HT1080 (cell line): ENCODE results near the gene CEP250. TPM values are rescaled to one million over a fixed set of nuclear protein-coding genes. Genes with fewer than 3 reads are reported as not detected.
A peak's percentile ranks its signal among the peaks of the same experiment; 100 is the strongest.
"Not testable (repeated sequence)": the region's sequence is repeated elsewhere in the genome, so short reads cannot be mapped to it uniquely, and the experiment has no call there.

ENCODE experiments used
- DNase-seq: peaks from one replicate; pipeline ENCODE4 v3.0.0-alpha.2; 2015; ENCODE audit warnings: low read depth
- total RNA-seq: library from RNA; depleted of rRNA; stranded (reverse); fragments of >200 nt; shearing (Covaris generic); gene quantifications from 2 replicates; pipeline ENCODE4 v1.2.3, GENCODE V29; 2014

CEP250 gene
- total RNA-seq, 1 experiment from 2014 or later = 51.7 TPM

GRCh38 chr20:35496481-35496880 lies 41.1 kb downstream of the CEP250 start:
- no peak for DNase-seq

- DNase-seq = no peak
Observed at GRCh38 chr20:35497320-35497719, 41.9 kb downstream of the CEP250 start.

- DNase-seq = no peak
Observed at GRCh38 chr20:35497780-35498189, 42.4 kb downstream of the CEP250 start.

DNA sequence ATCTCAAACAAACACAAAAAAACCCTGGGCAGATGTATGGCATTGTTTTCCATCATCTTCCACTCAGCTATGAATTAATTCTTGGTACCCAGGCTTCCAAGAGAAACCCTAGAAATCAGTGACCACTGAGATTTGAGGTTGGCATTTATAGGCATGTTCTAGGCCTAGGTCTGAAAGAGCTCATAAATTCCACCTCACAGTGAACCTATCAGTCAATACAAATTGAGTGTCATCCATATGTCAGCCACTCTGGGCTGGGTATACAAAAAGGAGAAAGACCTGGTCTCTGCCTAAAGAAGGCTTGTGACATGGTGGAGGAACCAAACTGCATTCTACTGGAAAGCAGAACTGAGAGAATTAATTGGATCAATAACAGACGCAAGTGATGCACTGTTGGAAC lies 43.9 kb downstream of the CEP250 start:
- no peak for DNase-seq

GRCh38 chr20:35502352-35502751 lies 47.0 kb downstream of the CEP250 start:
- DNase-seq = no peak

DNA sequence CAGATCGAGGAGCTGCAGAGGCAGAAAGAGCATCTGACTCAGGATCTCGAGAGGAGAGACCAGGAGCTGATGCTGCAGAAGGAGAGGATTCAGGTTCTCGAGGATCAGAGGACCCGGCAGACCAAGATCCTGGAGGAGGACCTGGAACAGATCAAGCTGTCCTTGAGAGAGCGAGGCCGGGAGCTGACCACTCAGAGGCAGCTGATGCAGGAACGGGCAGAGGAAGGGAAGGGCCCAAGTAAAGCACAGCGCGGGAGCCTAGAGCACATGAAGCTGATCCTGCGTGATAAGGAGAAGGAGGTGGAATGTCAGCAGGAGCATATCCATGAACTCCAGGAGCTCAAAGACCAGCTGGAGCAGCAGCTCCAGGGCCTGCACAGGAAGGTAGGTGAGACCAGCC lies 47.9 kb downstream of the CEP250 start:
- no peak for DNase-seq

- no peak for DNase-seq
Observed at GRCh38 chr20:35503841-35504561, 48.6 kb downstream of the CEP250 start.

DNA sequence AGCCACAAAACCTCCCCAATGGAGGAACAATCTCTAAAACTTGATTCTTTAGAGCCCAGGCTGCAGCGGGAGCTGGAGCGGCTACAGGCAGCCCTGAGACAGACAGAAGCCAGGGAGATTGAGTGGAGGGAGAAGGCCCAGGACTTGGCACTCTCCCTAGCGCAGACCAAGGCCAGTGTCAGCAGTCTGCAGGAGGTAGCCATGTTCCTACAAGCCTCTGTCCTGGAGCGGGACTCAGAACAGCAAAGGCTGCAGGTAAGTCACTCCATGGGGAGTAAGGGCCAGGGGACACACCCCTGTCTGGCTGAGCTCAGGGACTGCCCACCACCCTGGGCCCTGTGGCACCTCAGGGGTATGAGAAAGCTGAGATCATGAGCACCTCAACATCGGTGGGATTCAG lies 49.4 kb downstream of the CEP250 start:
- DNase-seq = no peak

DNA sequence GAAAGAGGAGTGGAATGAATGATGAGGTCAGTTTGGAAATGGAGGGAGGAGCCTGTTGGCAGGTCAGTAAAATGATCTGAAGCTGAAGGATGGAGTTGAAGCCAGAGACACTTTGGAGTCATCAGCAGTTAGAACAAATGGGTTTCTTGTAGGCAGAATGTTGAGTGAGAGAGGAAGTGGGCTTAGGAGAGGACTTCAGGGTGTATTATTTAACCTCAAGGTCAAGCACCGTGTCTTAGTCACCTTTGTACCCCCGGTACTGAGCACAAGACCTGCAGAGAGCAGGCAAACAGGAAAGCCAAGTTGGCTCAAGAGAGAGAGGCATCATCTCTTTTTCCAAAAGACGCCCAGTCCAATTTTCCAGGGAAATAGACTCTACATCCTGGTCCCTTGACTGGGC lies 50.8 kb downstream of the CEP250 start:
- peak; percentile 23 for DNase-seq

DNA sequence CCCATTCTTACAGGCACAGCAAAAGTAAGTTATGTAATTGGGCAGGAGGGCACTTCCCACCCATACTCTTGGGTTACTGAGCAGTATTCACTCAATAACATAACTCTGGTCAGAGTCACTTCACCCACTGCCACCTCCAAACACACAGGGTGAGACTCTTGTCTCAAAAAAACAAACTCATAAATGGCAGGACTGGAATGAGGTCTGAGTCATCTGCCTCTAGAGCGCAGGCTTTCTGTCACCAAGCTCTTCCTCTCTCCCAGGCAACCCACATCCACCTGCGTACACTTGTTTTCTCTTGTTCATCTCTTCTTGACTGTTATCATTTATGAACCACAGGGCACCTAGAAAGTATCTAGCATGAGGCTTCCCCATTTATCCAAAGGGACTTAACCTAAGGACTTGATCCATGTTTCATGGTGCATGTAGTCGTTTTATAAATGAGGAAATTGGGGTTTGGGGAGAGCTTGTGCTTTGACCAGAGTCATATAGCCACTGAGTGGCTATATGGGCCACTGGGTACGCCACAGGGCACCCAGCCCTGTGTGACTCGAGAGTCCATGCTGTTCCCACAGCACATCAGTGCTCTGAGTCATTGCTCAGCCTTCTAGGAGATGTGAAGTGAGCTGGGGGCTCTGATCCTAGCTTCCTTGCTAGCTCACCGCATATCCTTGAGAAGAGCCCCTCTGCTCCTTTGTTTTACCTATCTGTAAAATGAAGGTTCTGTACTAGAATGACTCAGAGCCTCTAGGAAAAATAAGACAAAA lies 51.7 kb downstream of the CEP250 start:
- DNase-seq = peak; percentile 61

DNA sequence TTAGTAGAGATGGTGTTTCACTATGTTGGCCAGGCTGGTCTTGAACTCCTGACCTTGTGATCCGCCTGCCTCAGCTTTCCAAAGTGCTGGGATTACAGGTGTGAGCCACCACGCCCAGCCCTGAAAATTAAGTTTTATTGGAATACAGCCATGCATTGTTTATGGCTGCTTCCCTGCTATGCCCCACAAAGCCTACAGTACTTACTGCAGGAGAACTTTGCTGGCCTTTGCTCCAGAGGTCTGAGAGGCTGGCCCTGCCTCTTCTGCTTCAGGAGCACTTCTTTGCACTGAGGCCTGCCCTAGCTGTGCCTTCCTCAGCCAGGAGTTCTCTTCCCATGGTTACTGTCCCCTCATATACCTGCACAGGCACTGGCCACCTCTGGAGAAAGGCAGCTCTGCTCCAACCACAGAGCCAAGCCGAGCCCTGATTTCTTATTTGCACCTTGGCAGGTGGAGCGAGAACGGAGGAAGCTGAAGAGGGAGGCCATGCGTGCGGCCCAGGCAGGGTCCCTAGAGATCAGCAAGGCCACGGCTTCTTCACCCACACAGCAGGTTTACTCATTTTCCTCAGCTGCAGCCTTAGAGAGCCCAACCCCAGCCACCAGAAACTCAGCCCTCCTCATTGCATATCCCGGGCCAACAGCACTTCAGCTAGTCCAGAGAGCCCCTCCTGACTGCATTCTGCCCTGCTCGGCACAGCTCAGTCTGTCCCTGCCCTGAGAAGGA lies 53.3 kb downstream of the CEP250 start:
- no peak for DNase-seq

DNA sequence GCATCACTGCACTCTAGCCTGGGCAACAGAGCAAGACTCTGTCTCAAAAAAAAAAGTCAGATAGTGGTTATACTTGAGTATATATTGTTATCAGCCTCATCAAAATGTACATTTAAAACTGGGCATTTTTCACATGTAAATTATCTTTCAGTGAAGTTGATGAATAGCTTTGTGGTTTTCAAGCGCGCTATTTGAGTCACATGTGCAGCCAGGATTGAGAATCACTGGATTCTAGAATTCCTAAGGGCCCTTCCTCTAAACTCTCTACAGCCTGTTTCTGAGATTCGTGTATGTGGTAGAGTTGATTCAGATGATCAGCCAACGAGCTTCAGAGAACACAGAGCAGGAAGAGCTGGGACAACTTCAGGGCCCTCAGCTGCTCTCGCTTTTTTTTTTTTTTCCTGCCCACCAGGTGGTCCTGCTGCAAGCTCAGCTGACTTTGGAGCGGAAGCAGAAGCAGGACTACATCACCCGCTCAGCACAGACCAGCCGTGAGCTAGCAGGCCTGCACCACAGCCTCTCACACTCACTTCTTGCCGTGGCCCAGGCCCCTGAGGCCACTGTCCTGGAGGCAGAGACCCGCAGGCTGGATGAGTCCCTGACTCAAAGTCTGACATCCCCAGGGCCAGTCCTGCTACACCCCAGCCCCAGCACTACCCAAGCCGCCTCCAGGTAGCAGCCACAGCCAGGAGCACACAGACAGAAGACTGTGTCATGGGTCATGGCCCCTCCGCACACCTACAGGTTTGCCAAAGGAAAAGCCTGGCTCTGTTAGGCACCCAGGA lies 55.7 kb downstream of the CEP250 start:
- DNase-seq = no peak

GRCh38 chr20:35511814-35512420 lies 56.5 kb downstream of the CEP250 start:
- peak; percentile 37 for DNase-seq

DNA sequence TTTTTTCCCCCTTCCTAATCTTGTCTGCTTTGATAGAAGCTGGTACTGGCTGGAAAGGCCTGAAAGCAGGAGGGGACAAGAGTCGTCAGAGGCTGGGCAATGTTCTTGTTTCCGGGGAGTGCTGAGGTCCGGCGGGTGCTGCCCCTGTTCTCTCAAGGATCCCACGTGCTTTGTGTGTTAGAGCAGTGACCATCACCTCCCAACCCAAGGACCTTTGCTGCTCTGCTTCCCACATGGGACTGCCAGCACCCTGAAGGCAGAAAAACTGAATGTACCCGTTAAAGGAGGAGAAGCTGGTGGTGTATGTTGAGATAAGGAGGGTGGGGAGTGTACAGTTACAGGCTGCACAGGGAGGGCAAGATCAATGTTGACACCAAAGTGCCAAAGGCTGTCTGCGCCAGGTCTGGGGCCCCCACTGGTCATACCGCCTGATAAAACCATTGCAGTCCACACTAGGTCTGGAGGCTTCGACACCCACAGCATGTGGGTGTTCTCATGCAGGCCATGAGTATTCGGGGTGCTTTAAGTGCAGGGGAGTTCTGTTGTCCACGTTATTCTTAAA lies 59.1 kb downstream of the CEP250 start:
- no peak for DNase-seq

GRCh38 chr20:35515341-35515740 lies 59.9 kb downstream of the CEP250 start:
- no peak for DNase-seq

GRCh38 chr20:35515949-35516645 lies 60.7 kb downstream of the CEP250 start:
- DNase-seq = peak; percentile 87

DNA sequence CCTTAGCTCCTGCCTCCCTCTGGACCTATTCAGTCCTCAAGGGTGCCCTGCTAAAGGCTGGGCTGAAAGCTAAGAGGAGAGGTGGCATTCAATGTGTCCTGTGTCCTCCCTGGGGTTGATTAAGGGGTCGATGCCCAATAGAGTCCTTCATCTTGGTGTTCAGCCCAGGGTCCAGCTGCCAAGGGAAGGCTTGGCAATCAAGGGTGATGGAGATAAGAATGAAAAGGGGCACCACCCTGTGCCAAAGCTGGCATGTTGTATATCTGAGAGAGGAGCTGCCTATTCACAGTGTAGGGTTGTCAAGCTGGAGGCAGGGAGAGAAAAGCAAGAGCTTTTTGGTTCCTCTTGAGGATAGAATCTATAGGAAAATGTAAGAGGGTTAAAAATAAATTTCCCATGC lies 61.7 kb downstream of the CEP250 start:
- DNase-seq = no peak

DNA sequence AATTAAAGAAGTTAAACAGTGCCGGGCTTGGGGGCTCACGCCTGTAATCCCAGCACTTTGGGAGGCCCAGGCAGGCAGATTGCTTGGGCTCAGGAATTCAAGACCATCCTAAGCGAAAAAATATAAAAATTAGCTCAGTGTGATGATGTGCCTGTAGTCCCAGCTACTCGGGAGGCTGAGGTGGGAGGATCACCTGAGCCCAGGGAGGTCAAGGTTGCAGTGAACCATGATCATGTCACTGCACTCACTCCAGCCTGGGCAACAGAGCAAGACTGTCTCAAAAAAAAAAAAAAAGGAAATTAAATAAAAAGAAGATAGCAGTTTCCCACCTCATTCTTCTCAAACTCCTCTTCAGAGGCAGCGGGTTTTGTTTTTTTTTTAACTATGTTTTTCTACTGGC lies 62.4 kb downstream of the CEP250 start:
- not testable (repeated sequence) for DNase-seq

- no peak for DNase-seq
Observed at GRCh38 chr20:35518955-35519354, 63.6 kb downstream of the CEP250 start.

DNA sequence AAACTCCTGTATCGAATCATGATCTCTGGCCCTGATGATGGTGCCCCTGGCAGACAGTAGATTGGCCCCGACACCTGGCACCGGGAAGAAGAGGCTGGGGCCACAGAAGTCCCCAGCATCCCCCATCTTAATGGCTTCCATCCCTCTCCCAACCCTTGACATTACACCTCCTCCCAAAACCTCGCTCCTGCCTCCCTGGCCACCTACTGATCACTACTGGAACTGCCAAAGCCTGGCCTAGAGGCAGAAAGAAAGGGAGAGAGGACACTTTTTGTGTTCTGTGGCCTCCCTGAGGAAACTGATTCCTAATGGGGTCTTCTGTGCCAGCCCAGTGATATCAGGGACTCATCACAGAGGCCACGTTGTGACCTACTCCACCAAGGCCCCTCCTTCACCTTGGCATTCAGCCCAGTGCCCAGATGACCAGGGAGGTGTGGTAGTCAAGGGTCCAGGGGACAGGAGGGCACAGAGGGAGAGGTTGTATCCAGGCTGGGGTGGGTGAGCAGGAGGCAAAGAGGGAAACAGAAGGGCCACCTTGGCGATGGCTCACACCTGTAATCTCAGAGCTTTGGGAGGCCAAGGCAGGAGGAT lies 68.0 kb downstream of the CEP250 start:
- no peak for DNase-seq
